B cell (primary cell): ENCODE data around the gene GPR22. TPM values are rescaled to one million over a fixed set of nuclear protein-coding genes. Genes with fewer than 3 reads are reported as not detected.

Experiments
- ATAC-seq: fragments of 200-7000 bp; cut with Tn5 transposase; one replicate; pipeline ENCODE4 v1.10.0; 2021; ENCODE audit warnings: low read depth, mild to moderate bottlenecking, moderate number of reproducible peaks, moderate library complexity
- CTCF ChIA-PET: fragments of 350-600 bp; sonication (Branson Sonifier 250); formaldehyde crosslinking; loops from one replicate; lab custom pipeline; 2021; ENCODE audit warnings: antibody characterized with exemption, inconsistent platforms; lab: Charles Lee
- POLR2A ChIA-PET: fragments of 350-600 bp; sonication (Branson Sonifier 250); formaldehyde crosslinking; loops from one replicate; lab custom pipeline; 2021; ENCODE audit warnings: antibody characterized with exemption; lab: Charles Lee
- DNase-seq: peaks from one replicate; pipeline ENCODE4 v3.0.0; 2013
- H2AFZ ChIP-seq: 2 replicates; pipeline ENCODE4 v1.6.1; 2012; ENCODE audit warnings: mild to moderate bottlenecking, low read depth, low read length; ENCODE audit not compliant: insufficient read depth, poor library complexity, severe bottlenecking
- H3K27ac ChIP-seq, 2 donors: 1 replicate in 1 of 2; 2 replicates in 1 of 2; pipeline ENCODE4 v1.5.1; 2012 to 2013; ENCODE audit warnings: low read length in 2 of 2, mild to moderate bottlenecking in 2 of 2, moderate library complexity in 1 of 2
- H3K27me3 ChIP-seq, 4 experiments: fragments of 200-600 bp in 1 of 4; sonication (generic) in 1 of 4; replicated peaks in 1 of 4; 1 replicate in 2 of 4; 2 replicates in 2 of 4; pipeline versions ENCODE4 v1.6.1 to v1.7.0; 2013 to 2016; ENCODE audit warnings: low read length in 3 of 4, mild to moderate bottlenecking in 2 of 4, mixed read lengths in 1 of 4, moderate library complexity in 1 of 4; ENCODE audit not compliant: insufficient read depth in 4 of 4, control insufficient read depth in 3 of 4; ENCODE audit errors: control extremely low read depth in 1 of 4
- H3K36me3 ChIP-seq, 2 experiments: replicated peaks in 1 of 2; 1 replicate in 1 of 2; 2 replicates in 1 of 2; pipeline versions ENCODE4 v1.6.1 to v1.7.1; 2013; ENCODE audit warnings: low read length in 1 of 2; ENCODE audit not compliant: insufficient read depth in 2 of 2, control insufficient read depth in 1 of 2; ENCODE audit errors: control extremely low read depth in 1 of 2, extremely low read depth in 1 of 2
- H3K4me1 ChIP-seq, 2 donors: fragments of 200-600 bp in 1 of 2; sonication (generic) in 1 of 2; 1 replicate in 1 of 2; 2 replicates in 1 of 2; pipeline versions ENCODE4 v1.5.1 to v1.6.1; 2013 to 2017; ENCODE audit warnings: low read length in 2 of 2; ENCODE audit not compliant: control insufficient read depth in 2 of 2, insufficient read depth in 2 of 2
- H3K4me2 ChIP-seq: replicated peaks from 2 replicates; pipeline ENCODE3; 2012; ENCODE audit warnings: mild to moderate bottlenecking, low read depth, low read length; ENCODE audit not compliant: poor library complexity, severe bottlenecking
- H3K4me3 ChIP-seq, 5 experiments: fragments of 200-600 bp in 1 of 5; sonication (generic) in 1 of 5; 1 replicate in 3 of 5; 2 replicates in 2 of 5; pipeline versions ENCODE4 v1.5.1 to v1.7.0; 2011 to 2016; ENCODE audit warnings: low read length in 4 of 5, mild to moderate bottlenecking in 4 of 5, low read depth in 2 of 5, control low read depth in 1 of 5, moderate library complexity in 1 of 5; ENCODE audit not compliant: insufficient read depth in 1 of 5; ENCODE audit errors: control extremely low read depth in 1 of 5, extremely low read depth in 1 of 5
- H3K79me2 ChIP-seq: fragments of 200-600 bp; sonication (generic); one replicate; pipeline ENCODE4 v1.6.0; 2016; ENCODE audit warnings: low read length; ENCODE audit not compliant: control insufficient read depth, insufficient read depth
- H3K9ac ChIP-seq: fragments of 200-600 bp; sonication (generic); 2 replicates; pipeline ENCODE4 v1.6.1; 2017; ENCODE audit warnings: mild to moderate bottlenecking, low read length, moderate library complexity
- H3K9me3 ChIP-seq, 3 donors: one replicate each; pipeline versions ENCODE4 v1.6.1 to v1.7.1; 2013; ENCODE audit warnings: low read length in 2 of 3; ENCODE audit not compliant: control insufficient read depth in 2 of 3, insufficient read depth in 1 of 3; ENCODE audit errors: control extremely low read depth in 1 of 3
- H4K20me1 ChIP-seq: 2 replicates; pipeline ENCODE4 v1.6.0; 2012; ENCODE audit warnings: mild to moderate bottlenecking, low read length; ENCODE audit not compliant: insufficient read depth, control insufficient read depth, poor library complexity, severe bottlenecking
- H3K27ac Mint-ChIP-seq: one replicate; pipeline ENCODE4 v1.8.0; 2021; ENCODE audit warnings: mixed read lengths
- H3K27me3 Mint-ChIP-seq: one replicate; pipeline ENCODE4 v1.8.0; 2021; ENCODE audit warnings: mixed read lengths
- H3K4me1 Mint-ChIP-seq: one replicate; pipeline ENCODE4 v1.8.0; 2021; ENCODE audit warnings: mixed read lengths
- H3K4me3 Mint-ChIP-seq: one replicate; pipeline ENCODE4 v1.8.0; 2021; ENCODE audit warnings: mixed read lengths
- H3K9me3 Mint-ChIP-seq: one replicate; pipeline ENCODE4 v1.8.0; 2022; ENCODE audit warnings: mixed read lengths; ENCODE audit not compliant: insufficient read depth
- CTCF ChIP-seq: fragments of 200-600 bp; IDR thresholded peaks from one replicate; pipeline ENCODE4 v1.8.0; 2022; ENCODE audit warnings: antibody characterized with exemption, mild to moderate bottlenecking
- EZH2 ChIP-seq: IDR thresholded peaks from 2 replicates; pipeline ENCODE4 v1.6.1; 2012; ENCODE audit warnings: borderline replicate concordance, low read depth, mild to moderate bottlenecking, moderate library complexity, low read length; ENCODE audit not compliant: insufficient read depth, poor library complexity, severe bottlenecking
- WGBS: methylation state at CpG from one replicate; pipeline ENCODE4 v1.1.5; 2013; ENCODE audit warnings: missing lambda C conversion rate; ENCODE audit not compliant: insufficient coverage; 5-methylcytosine and 5-hydroxymethylcytosine counted together
- intact Hi-C: fragments of 100-400 bp; cut with micrococcal nuclease; formaldehyde crosslinking; loops from one replicate; pipeline ENCODE4 v1.10.0; 2022
- polyA plus RNA-seq: library from polyadenylated mRNA; depleted of rRNA; stranded (reverse); fragments of >200 nt; gene quantifications from 2 replicates; pipeline ENCODE4 v1.2.3, GENCODE V29; 2012
- total RNA-seq, 2 donors: library from RNA; stranded (reverse); fragments of 120-200 nt in 1 of 2; gene quantifications; 1 replicate in 1 of 2; 2 replicates in 1 of 2; pipeline versions ENCODE4 v1.2.3 to v1.2.4, GENCODE V29; 2013 to 2022

Gene GPR22
- total and polyA plus RNA-seq, 2 donors (not counting 1 experiment from before 2014, with no cell fraction given), result not detected

GRCh38 chr7:107446988-107447387, 22.9 kb upstream of the GPR22 start:
- Histone ChIP-seq H3K9ac (no peak overlapping the region), H3K79me2 (no peaks in the 10 kb centered on the region), H3K4me2 (no peak overlapping the region), H3K36me3 (peaks cover 0 to 13% of the 10 kb centered on the region in 2 experiments), H4K20me1 (peaks cover 5% of the 10 kb centered on the region), H2AFZ (no peak overlapping the region), H3K9me3 (peaks cover under 1 to 2% (median 2%) of the 10 kb centered on the region in 3 donors), H3K27ac (no peak overlapping the region), H3K27me3 (no peaks in the 10 kb centered on the region), H3K4me3 (no peak overlapping the region), H3K4me1 (no peaks in the 10 kb centered on the region)
- no peak for DNase-seq
- H3K9me3 Mint-ChIP-seq, result no peaks in the 10 kb centered on the region
- no peak overlapping the region for H3K4me3 Mint-ChIP-seq
- H3K4me1 Mint-ChIP-seq, result peaks cover 8% of the 10 kb centered on the region
- TF ChIP-seq EZH2, result no peak
- TF ChIP-seq CTCF, result no peak
- ChIA-PET CTCF (interaction anchor here (2.4 kb wide), 1 partner anchor 17 kb away, joined by 11 read pairs; no protein-coding TSS in a partner anchor), POLR2A (no interaction called here)
- no peak overlapping the region for H3K27ac Mint-ChIP-seq
- ATAC-seq, result no peak
- H3K27me3 Mint-ChIP-seq, result no peaks in the 10 kb centered on the region
- intact Hi-C loops, result no loop called here
- WGBS, result 100% methylated on average over 1 of the region's 1 CpG

- no peaks in the 10 kb centered on the region for H3K9me3 ChIP-seq
- no peak overlapping the region for H2AFZ ChIP-seq
- POLR2A ChIA-PET, result no interaction called here
- TF ChIP-seq EZH2 (no peak), CTCF (no peak)
- H3K4me1 Mint-ChIP-seq, result peaks cover 8% of the 10 kb centered on the region
- CTCF ChIA-PET, result interaction anchor here (1.6 kb wide), 1 partner anchor 12 kb away, joined by 10 read pairs; no protein-coding TSS in a partner anchor
- no peak overlapping the region for H3K9ac ChIP-seq
- intact Hi-C loops, result no loop called here
- no peak for ATAC-seq
- no peaks in the 10 kb centered on the region for H3K27me3 Mint-ChIP-seq
- H3K27ac Mint-ChIP-seq, result no peak overlapping the region
- no peak overlapping the region for H3K27ac ChIP-seq
- 100% methylated on average over 1 of the region's 1 CpG for WGBS
- H3K9me3 Mint-ChIP-seq, result no peaks in the 10 kb centered on the region
- H3K4me1 ChIP-seq, result no peaks in the 10 kb centered on the region
- H3K4me3 Mint-ChIP-seq, result no peak overlapping the region
- no peaks in the 10 kb centered on the region for H3K79me2 ChIP-seq
- H3K36me3 ChIP-seq, result peaks cover 0 to 9% of the 10 kb centered on the region in 2 experiments
- H3K27me3 ChIP-seq, result no peaks in the 10 kb centered on the region
- no peak overlapping the region for H3K4me3 ChIP-seq
- H3K4me2 ChIP-seq, result no peak overlapping the region
- no peak for DNase-seq
- peaks cover 5% of the 10 kb centered on the region for H4K20me1 ChIP-seq
Measured at GRCh38 chr7:107450970-107451369, 18.9 kb upstream of the GPR22 start.
